HG02970 (cell line): ENCODE results near the gene PSMG4.
A peak's percentile ranks its signal among the peaks of the same experiment; 100 is the strongest.

ENCODE experiments used
- ATAC-seq: cut with Tn5 transposase; IDR thresholded peaks from one replicate; pipeline ENCODE4 v1.9.1; 2021; ENCODE audit warnings: mild to moderate bottlenecking, moderate library complexity, moderate number of reproducible peaks; ENCODE audit not compliant: unreplicated experiment, low FRiP score

Gene PSMG4

DNA sequence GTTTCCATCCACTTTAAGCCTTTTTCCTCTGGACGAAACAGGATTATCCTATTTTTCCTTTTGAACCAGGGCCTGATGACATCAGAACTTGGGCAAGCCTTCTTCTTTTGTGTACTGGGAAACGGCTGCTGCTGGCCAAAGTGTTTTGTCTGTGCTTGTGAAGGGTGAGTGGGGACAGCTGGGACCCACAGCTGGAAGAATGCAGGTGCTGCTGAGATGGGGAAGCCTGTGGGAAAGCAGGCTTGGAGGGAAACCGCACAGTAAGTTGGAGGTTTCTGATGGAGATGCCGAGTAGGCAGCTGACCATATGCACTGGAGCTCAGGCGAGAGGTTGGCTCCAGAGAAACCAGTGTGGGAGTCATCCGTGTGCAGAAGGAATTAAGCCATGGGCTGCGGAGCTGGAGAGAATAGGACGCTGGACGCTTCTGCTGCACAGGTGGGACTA is 8.5 kb upstream of the PSMG4 start:
- no peak for ATAC-seq

DNA sequence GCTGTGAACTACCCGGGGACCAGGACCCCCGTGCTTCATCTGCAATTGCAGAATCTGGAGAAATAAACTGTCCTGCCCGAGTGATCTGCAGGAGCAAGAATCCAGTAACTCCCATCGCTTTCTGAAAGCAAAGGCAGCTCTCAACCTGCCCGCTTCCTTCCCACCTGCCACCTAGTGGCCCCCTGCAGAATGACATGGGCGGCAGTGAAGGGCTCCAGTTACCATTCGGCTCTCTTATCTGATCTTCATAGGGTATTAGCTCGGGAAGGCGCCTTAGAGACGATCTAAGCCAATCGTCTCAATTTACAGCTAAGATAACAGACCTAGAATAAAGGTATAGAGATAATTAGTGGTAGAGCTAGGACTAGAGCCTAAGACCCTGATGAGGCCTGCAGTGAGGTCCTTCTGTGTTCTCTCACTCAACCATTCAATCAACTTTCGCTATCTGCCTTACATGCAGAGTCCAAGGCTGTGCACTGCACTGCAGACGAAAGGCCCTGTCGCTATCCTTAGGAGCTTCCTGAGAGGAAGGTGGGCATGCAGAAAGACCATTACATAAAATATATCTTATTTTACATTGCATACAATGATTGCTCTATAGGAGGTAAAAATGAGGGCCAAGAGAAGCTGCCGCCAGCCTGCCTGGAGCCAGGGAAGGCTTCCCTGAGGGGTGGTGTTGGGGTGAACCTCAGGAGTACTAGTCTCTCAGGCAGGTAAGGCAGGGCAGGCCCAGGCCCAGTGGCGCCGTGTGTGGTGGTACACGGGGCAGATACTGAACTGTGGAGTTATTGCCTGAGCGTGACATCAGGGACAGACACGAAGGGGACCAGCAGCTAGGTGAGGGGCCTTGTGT is 7.1 kb upstream of the PSMG4 start:
- ATAC-seq = no peak

- ATAC-seq = no peak
Observed at GRCh38 chr6:3252369-3252768, 6.4 kb upstream of the PSMG4 start.

DNA sequence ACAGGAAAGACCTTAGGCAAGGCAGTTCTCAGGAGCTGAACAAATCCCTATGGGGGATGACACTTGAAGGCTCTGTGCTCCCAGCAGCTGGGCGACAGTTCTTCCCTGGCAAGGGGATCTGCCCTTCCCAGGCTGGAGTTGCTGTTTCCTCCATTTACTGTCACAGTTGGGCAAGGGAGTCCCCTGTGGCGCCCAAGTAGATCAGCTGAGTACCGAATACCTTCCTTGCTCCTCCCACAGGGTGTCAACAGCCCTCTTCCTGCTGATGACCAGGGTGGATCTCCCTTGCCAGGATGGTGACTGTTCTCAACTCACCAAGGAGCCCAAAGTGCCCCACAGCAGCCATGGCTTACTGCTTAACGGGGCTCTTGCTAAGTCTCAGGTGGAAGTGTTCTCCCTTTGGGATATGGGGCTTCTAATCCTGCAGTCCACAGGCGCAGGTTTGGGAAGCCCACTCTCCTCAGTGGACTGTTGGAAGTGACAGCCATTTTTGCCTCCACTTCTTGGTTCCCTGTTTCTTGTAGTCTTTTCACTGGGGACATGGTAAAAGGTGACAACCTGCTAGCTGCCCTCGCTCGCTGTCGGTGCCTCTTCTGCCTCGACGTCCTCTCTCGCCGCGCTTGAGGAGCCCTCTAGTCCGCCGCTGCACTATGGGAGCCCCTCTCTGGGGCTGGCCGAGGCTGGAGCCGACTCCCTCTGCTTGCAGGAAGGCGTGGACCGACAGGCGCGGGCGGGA is 5.7 kb upstream of the PSMG4 start:
- ATAC-seq = no peak

GRCh38 chr6:3253597-3253961 is 5.2 kb upstream of the PSMG4 start:
- no peak for ATAC-seq

DNA sequence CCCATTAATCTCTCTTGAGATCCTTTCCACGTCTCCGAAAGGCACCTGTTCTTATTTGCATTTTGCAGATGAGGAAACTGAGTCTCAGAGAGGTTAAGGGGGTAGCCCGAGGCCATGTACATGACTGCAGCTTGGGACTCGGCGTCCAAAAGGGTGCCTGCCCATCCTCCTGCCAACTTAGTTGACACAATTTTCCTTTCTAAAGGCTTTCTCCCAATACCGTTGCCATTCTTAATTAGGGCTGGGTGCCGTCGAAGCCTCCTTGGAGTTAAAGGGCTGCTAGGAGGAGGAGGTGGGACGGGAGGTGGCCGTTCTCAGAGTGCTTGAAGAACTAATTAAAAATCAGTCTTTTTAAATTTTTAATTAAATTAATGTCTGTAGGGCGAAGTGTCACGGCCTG is 546 bp upstream of the PSMG4 start:
- ATAC-seq = no peak

DNA sequence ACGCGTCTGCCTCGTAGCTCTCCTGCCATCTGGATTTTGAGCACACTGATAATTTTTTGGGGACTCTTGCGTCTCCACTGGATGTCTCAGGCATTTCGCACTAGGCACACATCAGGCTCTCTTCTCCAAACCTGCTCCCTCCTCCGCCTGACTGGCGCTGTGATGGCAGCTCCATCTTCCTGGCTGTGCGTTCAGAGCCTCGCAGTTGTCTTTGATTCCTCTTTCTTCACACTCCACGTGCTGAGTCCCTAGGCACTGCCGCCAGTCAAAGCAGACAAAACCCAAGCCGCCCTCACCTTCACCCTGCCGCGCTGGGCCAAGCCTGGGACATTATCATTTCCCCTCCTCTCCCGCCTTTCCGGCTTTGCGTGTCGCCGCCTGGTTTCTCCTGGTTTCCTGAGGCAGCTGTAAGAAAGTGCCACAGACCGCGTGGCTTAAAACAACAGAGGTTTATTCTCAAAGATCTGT is 778 bp downstream of the PSMG4 start:
- peak; percentile 10 for ATAC-seq

DNA sequence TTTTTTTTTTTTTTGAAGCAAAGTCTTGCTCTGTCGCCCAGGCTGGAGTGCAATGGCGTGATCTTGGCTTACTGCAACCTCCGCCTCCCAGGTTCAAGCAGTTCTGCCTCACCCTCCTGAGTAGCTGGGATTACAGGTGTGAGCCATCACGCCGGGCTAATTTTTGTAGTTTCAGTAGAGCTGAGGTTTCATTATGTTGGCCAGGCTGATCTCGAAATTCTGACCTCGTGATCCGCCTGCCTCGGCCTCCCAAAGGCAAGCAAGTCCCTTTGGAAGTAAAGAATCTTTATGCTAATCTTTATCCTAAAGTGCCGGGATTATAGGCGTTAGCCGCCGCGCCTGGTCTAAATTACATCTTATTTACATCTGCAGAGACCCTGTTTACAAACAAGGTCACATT is 1.5 kb downstream of the PSMG4 start:
- no peak for ATAC-seq

DNA sequence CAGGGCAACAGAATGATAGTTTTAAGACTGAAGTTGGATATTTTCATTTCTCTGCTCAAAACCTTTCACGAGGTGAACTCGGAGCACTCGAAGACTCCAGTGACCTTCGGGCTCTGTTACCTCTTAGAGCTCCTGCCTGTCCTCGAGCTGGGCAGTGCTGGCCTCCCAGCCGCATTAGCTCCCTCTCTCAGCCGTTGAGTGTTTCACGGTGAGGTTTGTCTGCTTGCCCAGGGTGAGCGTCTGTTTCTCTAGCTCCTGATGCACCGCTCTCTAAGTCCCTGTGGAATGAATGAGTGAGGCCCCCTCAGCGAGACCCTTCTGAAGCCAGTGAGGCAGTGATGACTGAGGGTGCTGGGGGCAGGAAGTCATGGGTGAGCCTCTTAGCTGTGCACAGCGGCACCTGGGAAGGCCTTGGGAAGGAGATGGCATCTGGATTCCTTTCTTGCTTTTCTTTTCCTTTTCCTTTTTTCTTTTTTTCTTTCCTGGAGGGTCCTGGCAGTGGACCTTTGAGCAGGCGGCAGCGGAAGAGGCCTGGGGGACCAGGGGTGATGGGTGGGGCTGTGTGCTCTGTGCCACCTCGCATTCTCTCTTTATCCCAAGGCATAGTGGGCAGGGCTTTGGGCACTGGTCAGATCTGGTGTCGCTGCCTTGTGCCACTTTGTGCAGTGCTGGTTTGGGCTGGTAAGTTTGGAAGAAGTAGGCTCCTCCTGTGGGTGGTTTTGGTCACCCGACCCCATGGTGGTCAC is 2.2 kb downstream of the PSMG4 start:
- no peak for ATAC-seq

- ATAC-seq = no peak
Observed at GRCh38 chr6:3261518-3261820, 2.7 kb downstream of the PSMG4 start.

DNA sequence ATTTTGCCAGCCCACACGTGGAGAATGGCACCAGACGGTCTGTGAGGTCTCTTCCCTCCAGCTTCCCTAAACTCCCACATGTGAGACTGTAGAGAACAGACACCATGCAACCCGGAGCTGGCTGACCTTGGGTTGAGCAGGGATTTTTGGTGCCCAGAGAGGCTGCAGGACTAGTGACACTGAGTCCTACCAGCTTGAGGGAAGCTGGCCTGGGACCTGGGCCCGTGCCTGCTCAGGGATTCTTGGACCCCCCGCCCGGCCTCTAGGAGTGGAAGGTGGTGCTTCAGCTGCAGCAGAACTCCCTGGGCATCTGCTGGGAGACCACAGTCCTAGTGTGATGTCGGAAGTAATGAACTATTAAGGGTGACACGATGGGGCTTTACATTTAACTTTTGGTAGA is 3.2 kb downstream of the PSMG4 start:
- ATAC-seq = no peak

GRCh38 chr6:3263096-3263495 is 4.3 kb downstream of the PSMG4 start:
- no peak for ATAC-seq

- no peak for ATAC-seq
Observed at GRCh38 chr6:3264356-3264755, 5.6 kb downstream of the PSMG4 start.

- no peak for ATAC-seq
Observed at GRCh38 chr6:3265671-3266070, 6.9 kb downstream of the PSMG4 start.

DNA sequence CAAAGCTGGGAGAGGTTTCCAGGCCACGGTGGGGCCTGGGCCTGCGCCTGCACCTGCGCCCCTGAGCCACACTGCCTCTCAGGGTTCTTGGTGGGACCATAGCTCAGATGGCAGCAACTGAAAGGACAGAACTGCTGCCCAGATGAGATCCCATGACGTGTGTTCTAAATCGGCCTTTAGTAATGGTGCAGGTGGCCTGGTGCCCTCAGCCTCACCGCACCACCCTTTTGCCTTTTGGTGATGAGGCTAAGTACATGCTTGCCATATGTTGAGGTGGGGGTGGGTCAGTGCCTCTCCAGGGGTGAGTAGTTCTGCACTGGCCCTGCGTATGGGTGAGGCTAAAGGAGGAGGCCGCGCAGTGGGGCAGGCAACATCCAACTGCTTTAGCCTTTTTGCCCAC is 7.4 kb downstream of the PSMG4 start:
- ATAC-seq = no peak

DNA sequence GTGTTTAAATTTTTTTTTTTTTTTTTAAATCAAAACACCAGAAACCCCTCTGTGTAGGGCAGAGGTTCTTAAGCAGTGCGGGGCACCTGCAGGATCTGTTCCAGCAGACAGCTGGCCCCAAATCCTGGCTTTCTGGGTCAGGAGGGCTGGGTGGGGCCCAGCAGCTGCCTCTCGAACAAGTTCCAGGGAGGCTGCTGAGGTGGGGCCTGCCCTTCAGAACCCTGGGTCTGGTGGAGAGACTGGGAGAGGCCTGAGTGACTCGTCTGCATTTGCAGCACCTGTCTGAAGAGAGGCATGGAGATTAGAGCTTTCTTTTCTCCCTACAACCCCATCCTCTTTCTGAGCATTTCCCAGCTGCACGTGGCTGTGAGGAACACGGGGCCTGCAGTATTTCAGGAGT is 8.4 kb downstream of the PSMG4 start:
- ATAC-seq = no peak

DNA sequence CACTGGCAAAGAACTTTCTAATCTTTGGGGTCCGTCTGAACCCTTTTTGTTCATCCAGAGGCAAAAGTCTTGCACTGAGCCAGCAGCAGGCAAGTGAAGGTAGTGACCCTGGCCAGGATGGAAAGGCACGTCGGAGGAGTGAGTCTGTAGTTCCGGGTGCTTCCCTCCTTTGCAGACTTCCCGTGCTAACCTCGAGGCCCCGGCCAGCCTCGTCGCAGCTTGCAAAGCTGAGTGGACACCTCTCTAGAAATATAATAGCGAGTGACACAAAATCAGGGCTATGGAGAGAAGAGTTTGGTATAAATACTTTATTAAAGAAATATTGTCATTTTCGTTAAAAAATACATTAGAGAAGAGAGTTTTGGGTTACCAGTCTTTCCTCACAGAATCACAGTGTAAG is 9.9 kb downstream of the PSMG4 start:
- no peak for ATAC-seq

- no peak for ATAC-seq
Observed at GRCh38 chr6:3269281-3269975, 10.7 kb downstream of the PSMG4 start.

GRCh38 chr6:3270258-3270657 is 11.5 kb downstream of the PSMG4 start:
- ATAC-seq = no peak

DNA sequence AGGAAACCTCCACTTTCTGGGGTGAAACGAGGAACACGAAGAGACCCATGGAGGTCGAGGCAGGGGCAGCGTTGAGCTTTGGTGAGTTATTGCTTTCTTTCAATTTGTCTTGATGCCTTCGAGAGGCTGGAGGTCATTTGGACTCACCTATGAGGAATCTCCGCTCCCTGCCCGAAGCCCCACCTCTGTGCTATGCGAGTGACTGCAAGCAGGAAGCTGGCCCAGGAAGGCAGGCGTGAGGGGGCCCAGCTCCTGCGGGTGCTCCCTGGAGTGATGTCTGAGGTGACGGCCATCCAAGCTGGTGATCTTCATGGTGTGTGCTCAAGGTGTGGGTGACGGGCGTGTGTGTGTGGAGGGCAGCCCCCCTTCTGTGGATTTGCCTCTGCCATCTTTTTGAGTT is 13.0 kb downstream of the PSMG4 start:
- ATAC-seq = no peak
